Panc1 (cell line): ENCODE results near the gene MLYCD. TPM values are rescaled to one million over a fixed set of nuclear protein-coding genes. Genes with fewer than 3 reads are reported as not detected.
A peak's percentile ranks its signal among the peaks of the same experiment; 100 is the strongest.

ENCODE experiments used
- ATAC-seq: fragments of 200-7000 bp; cut with Tn5 transposase; 2 replicates; pipeline ENCODE4 v1.9.1; 2020; ENCODE audit warnings: mild to moderate bottlenecking, moderate library complexity
- BruUV-seq: library from RNA; stranded (reverse); fragments of 400-500 nt; replicated peaks from 2 replicates; lab custom pipeline; 2021; lab: Mats Ljungman, UMichigan
- CTCF ChIA-PET: fragments of 300-600 bp; sonication (Branson Sonifier 250); formaldehyde crosslinking; loops from one replicate; lab custom pipeline; 2022; ENCODE audit warnings: antibody characterized with exemption; lab: Charles Lee
- POLR2A ChIA-PET: fragments of 300-600 bp; sonication (Branson Sonifier 250); formaldehyde crosslinking; loops from one replicate; lab custom pipeline; 2022; ENCODE audit warnings: antibody characterized with exemption; lab: Charles Lee
- DNase-seq: peaks from one replicate; pipeline ENCODE4 v3.0.0-alpha.2; 2010; ENCODE audit warnings: low read depth, low spot score
- H3K27ac ChIP-seq: 2 replicates; pipeline ENCODE4 v1.5.1; 2011; ENCODE audit warnings: mild to moderate bottlenecking, low read length, inconsistent platforms
- H3K27me3 ChIP-seq: fragments of 200-500 bp; sonication (Bioruptor generic); 2 replicates; pipeline ENCODE4 v1.6.0; 2014; ENCODE audit warnings: low read length, inconsistent platforms; ENCODE audit not compliant: control insufficient read depth, insufficient read depth
- H3K36me3 ChIP-seq: fragments of 200-500 bp; sonication (Bioruptor generic); 2 replicates; pipeline ENCODE4 v1.5.1; 2014; ENCODE audit warnings: inconsistent platforms, mild to moderate bottlenecking, low read length, moderate library complexity; ENCODE audit not compliant: control insufficient read depth, insufficient read depth
- H3K4me1 ChIP-seq: 2 replicates; pipeline ENCODE4 v1.5.1; 2011; ENCODE audit warnings: inconsistent platforms, mild to moderate bottlenecking, low read length, moderate library complexity; ENCODE audit not compliant: control insufficient read depth, insufficient read depth
- H3K4me3 ChIP-seq, 2 experiments: 2 replicates each; pipeline ENCODE4 v1.5.1; 2011 to 2012; ENCODE audit warnings: low read depth in 2 of 2, low read length in 2 of 2, mild to moderate bottlenecking in 2 of 2, inconsistent platforms in 1 of 2, moderate library complexity in 1 of 2
- H3K9me3 ChIP-seq: fragments of 200-500 bp; sonication (Bioruptor generic); 2 replicates; pipeline ENCODE4 v1.5.1; 2014; ENCODE audit warnings: low read depth, mild to moderate bottlenecking, inconsistent platforms, low read length, moderate library complexity; ENCODE audit not compliant: control insufficient read depth, insufficient read depth
- CTCF ChIP-seq: fragments of 450-650 bp; IDR thresholded peaks from 2 replicates; pipeline ENCODE4 v1.5.1; 2017; ENCODE audit warnings: mild to moderate bottlenecking
- POLR2AphosphoS5 ChIP-seq: IDR thresholded peaks from 2 replicates; pipeline ENCODE4 v1.6.1; 2012; ENCODE audit warnings: mild to moderate bottlenecking, low read depth, low read length, moderate library complexity
- REST ChIP-seq, 2 experiments: IDR thresholded peaks; 2 replicates each; pipeline ENCODE4 v1.6.1; 2011 to 2012; ENCODE audit warnings: low read depth in 2 of 2, control low read depth in 1 of 2, low read length in 1 of 2, mild to moderate bottlenecking in 1 of 2, moderate library complexity in 1 of 2; ENCODE audit not compliant: insufficient read depth in 1 of 2
- SIN3A ChIP-seq: IDR thresholded peaks from 2 replicates; pipeline ENCODE4 v1.6.1; 2012; ENCODE audit warnings: low read depth, mild to moderate bottlenecking, low read length, moderate library complexity, borderline replicate concordance; ENCODE audit not compliant: insufficient read depth
- TCF7L2 ChIP-seq: IDR thresholded peaks from 2 replicates; pipeline ENCODE4 v1.6.1; 2011; ENCODE audit warnings: mild to moderate bottlenecking, low read depth, low read length, inconsistent platforms
- in situ Hi-C: cut with HindIII; loops from 2 replicates; pipeline ENCODE4 v1.10.0; 2016; ENCODE audit warnings: low sequenced_read_pairs, low pct_unique_long_range_greater_than_20kb
- intact Hi-C: fragments of 100-400 bp; cut with micrococcal nuclease; formaldehyde crosslinking; loops from one replicate; pipeline ENCODE4 v1.10.0; 2022; ENCODE audit not compliant: unreplicated experiment
- total RNA-seq: library from RNA; stranded (reverse); gene quantifications from one replicate; pipeline ENCODE4 v1.2.1, GENCODE V29; 2021; ENCODE audit not compliant: unreplicated experiment

The MLYCD gene
- total RNA-seq, 1 experiment from 2014 or later, result 2.2 TPM

GRCh38 chr16:83935858-83936255 lies 36.9 kb downstream of the MLYCD start:
- intact Hi-C loops, result no loop called here
- Histone ChIP-seq H3K36me3 (no peaks in the 10 kb centered on the region), H3K27ac (no peak overlapping the region), H3K4me3 (no peak overlapping the region), H3K27me3 (no peaks in the 10 kb centered on the region), H3K9me3 (no peaks in the 10 kb centered on the region), H3K4me1 (no peaks in the 10 kb centered on the region)
- CTCF ChIA-PET, result no interaction called here
- in situ Hi-C loops, result no loop called here
- no TSS peak for BruUV-seq
- POLR2A ChIA-PET, result no interaction called here
- TF ChIP-seq TCF7L2 (no peak), REST (IDR thresholded peaks at IDR 0.05; ENCODE audit: insufficient read depth in 1 of 2, low read depth in 2 of 2, low read length in 1 of 2) (no peak), CTCF (no peak), SIN3A (no peak), POLR2AphosphoS5 (no peak)
- DNase-seq (no peak), ATAC-seq (0 out of 2 replicates have a peak, but pooled peaks have one; percentile 18)

GRCh38 chr16:83936581-83937165 lies 37.8 kb downstream of the MLYCD start:
- no peak overlapping the region for H3K27ac ChIP-seq
- TF ChIP-seq REST (IDR thresholded peaks at IDR 0.05; ENCODE audit: insufficient read depth in 1 of 2, low read depth in 2 of 2, low read length in 1 of 2) (no peak), SIN3A (no peak), TCF7L2 (no peak), CTCF (no peak), POLR2AphosphoS5 (no peak)
- CTCF ChIA-PET, result no interaction called here
- no peaks in the 10 kb centered on the region for H3K9me3 ChIP-seq
- no peaks in the 10 kb centered on the region for H3K36me3 ChIP-seq
- no peaks in the 10 kb centered on the region for H3K27me3 ChIP-seq
- POLR2A ChIA-PET, result no interaction called here
- in situ Hi-C loops, result no loop called here
- no TSS peak for BruUV-seq
- ATAC-seq, result no peak
- intact Hi-C loops, result no loop called here
- DNase-seq, result no peak
- H3K4me3 ChIP-seq, result no peak overlapping the region
- no peaks in the 10 kb centered on the region for H3K4me1 ChIP-seq
